ENCODE data around the gene WDR43.

WDR43 gene

DNA sequence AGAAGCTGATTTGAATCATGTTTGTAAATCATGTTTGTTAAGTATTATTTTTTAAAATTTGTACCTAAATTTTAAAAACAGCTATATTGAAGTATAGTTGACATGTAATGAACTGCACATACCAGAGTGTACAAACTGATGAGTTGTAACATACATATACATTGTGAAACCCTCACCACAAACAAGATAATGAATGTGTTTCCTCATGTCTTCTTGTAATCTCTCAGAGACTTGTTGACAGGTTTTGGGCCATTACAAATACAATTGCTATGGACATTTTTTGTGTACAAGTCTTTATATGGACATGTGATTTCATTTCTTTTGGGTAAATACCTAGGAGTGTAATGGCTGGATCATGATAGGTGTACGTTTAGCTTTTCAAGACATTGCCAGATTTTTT lies 21.5 kb downstream of the WDR43 start:
- peak; percentile 58 for DNase-seq

DNA sequence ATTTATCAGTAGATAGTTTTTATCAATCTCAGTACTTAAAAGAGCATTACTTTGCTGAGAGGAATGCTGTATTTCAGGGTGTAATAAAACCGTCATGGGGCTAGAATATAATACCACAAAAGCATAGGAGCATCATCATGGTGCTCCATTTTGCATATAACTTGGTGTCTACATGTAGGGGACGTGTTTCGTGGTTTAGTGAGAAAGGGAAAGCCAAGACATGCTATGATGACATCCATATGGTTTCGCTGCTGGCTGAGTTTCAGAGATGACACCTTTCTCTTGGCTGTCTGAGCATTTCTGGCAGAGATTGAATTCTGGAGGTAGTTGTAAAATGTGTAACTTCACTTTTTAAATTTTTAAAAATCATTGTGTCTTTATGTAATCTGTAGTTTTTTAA lies 32.4 kb downstream of the WDR43 start:
- peak; percentile 34 for DNase-seq

DNA sequence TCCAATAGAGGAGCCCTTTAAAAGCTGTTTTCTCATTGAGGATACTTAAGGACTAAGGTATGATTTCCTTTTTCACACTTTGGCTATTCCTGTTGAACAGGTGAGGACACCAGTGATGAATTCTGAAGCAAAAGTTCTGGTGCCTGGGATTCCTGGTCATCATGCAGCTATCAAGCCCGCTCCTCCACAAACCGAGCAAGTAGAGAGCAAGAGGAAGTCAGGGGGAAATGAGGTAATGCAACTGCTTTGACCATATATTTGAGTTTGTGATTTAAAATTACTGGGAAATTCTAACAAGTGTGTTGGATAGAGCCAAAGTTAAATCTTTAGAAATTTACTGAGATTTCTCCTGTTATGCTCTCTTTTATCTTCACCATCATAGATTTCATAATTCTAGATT lies 33.0 kb downstream of the WDR43 start:
- DNase-seq, result no peak

DNA sequence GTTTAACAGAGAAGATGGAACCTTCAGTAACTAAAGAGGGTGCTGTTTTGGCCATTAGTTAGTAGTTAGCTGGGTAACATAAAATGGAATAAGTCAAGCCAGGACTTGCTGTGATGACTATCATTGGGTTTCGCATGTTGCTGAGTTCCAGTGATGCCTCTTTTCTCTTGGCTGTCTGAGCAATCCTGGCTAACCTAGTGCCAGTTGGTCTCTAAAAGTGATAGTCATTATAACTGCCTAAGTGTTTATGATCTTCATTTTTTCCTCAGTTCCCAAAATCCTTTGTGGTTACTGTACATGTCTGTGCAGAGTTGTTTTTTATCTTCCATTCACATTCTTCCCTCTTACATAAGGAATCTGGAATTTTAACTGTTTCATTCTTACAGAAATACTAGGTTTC lies 33.4 kb downstream of the WDR43 start:
- DNase-seq, result peak; percentile 67

DNA sequence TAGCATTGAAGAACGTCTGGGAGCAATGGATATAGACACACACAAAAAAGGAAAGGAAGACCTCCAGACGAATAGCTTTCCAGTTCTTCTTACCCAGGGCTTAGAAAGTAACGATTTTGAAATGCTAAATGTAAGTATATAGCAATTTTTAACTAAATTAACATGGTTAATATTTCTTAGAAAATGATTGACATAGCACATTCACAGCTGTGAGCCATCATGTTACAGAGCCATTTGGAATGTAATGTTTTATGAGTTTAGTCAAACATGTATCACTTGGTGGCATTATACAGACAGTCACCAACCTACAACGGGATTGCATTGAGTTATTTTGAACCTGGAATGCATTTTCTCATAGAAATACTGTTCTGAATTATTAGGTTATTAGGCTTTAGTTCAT lies 35.1 kb downstream of the WDR43 start:
- no peak for DNase-seq

DNA sequence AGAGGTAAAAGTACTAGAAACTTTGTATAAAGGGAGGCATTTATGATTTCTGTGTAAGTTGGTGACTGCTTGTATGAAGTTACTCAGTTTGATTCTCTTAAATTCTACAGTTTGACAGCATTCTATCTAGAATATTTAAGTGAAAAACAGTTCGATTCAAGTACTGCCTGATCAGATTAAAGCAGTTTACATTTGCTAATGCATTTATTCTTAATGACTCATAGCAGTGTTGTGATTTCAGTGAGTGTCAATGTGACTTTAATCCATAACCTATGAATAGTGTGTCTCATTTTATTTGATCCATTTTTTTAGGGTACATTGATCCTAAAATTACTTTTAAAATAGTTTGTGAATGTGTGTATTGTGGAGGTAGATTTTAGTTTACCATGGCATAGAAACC lies 35.7 kb downstream of the WDR43 start:
- DNase-seq, result no peak

DNA sequence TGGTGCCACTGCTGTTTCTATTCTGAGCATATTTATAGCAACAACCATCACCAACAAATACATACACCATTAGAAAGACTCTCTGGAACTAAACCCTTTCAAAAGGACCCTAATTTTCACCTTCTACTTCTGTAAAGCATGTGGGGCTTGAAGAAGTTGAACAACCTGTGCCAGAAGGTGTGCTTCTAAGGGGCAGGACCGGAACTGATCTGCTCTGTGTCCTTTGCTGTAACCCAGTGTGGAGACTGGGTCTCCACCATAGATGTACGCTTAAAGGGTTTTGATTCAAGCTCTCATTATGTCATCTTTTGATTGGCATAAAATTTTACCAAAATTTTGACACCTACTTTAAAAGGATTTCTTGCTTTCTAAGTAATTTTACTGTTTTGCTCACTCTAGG lies 40.3 kb downstream of the WDR43 start:
- no peak for DNase-seq

DNA sequence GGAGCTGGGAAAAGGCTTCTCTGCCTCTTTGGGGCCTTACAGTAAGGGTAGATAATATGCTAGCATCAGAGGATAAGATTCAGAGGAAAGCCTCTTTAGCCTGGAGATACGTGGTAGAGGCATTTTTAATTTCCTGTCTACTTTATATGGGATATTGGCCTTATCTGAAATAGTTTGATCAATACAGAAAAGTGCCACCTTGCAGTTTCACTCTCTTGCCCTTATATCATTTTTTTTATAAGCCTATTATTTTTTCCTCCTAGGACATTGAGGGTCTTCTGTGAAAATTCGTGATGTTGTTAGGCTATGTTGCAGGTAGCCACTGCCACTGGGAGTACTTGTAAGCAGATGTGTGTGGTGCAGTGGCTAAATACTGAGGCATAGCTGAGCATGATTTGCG lies 46.5 kb downstream of the WDR43 start:
- no peak for DNase-seq

DNA sequence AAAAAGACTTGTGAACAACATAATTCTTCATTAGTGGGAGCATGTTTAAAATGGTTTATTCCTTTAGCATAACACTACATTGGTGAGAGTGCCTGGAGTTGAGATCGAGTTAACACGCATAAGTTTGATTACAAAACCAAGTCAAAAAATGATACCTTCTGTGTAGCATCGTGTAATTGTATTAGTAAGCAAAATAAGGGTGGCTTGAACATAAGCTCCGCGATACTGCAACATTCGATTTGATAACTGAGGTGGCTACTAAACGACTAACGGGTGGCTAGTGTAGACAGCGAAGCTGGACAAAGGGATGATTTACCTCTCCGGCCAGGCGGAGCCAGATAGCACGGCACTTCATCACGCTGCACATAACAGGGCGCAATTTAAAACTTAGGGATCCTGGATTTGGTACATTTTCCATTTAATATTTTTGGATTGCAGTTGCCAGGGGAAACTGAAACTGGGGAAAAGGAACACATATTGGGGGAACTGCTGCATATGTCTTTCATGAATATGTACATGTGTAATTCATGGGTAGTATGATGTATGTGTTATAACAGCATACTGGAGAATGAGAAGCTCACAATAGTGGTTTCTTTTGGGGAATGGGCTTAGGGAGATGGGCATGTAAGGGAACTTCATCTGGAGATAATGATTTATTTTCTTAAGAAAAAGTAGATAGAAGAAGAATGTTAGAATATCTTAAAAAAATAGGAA lies 50.2 kb downstream of the WDR43 start:
- no peak for DNase-seq

DNA sequence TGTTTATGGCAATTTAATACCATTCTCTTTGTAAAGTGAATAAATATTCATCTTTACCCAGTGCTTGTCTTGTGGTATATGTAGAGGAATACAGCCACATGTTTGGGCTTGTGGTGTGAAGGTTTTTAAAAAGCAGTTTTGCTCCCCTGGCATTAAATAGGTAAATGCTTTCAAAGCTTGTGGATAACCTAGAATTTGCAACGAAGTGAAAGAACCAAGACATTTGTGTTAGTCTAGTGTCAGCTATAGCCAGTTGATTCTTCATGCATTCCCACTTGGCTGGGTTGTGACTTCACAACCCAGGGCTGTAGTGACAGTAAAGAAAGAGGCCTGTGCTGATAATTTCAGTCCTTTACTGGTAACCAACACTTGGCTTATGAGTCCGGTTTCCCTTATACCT lies 53.7 kb downstream of the WDR43 start:
- no peak for DNase-seq

DNA sequence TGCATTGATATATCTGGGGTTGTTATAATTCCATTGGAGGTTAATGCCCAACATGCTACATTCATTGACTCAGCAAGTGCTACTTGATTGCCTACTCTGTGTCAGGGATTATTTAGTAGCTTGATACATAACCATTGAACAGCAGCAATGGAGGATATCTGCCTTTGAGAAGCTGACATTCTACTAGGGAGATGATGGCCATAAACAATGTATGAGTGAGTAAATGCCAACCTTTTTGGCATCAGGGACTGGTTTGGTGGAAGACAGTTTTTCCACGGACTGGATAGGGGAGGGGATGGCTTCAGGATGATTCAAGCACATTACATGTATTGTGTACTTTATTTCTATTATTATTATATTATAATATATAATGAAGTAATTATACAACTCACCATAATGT lies 54.7 kb downstream of the WDR43 start:
- DNase-seq, result no peak

DNA sequence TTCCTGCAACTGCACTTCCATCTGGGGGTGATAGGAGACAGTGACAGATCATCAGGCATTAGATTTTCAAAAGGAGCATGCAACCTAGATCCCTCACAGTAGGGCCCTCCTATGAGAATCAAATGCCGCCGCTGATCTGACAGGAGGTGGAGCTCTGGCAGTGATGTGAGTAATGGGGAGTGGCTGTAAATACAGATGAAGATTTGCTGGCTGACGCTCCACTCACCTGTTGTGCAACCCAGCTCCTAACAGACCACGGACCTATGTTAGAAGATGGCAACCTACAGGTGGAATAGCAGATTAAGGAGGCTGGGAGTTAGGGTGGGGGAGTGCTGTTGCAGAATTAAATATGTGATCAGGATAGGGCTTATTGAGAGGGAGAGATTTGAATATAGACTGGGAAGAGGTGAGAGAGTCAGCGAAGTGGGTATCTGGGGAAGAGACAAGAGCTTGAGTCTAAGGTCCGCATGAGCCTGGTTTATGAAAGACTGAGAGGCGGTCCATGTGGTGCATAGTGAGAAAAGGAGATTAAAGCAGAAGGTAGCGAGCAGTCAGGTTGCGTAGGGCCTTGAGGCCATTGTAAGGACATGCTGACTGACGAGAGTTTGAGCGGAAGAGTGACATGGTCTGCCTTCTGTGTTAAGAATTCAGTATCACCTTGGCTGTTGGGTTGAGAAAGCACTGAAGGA lies 55.3 kb downstream of the WDR43 start:
- no peak for DNase-seq

DNA sequence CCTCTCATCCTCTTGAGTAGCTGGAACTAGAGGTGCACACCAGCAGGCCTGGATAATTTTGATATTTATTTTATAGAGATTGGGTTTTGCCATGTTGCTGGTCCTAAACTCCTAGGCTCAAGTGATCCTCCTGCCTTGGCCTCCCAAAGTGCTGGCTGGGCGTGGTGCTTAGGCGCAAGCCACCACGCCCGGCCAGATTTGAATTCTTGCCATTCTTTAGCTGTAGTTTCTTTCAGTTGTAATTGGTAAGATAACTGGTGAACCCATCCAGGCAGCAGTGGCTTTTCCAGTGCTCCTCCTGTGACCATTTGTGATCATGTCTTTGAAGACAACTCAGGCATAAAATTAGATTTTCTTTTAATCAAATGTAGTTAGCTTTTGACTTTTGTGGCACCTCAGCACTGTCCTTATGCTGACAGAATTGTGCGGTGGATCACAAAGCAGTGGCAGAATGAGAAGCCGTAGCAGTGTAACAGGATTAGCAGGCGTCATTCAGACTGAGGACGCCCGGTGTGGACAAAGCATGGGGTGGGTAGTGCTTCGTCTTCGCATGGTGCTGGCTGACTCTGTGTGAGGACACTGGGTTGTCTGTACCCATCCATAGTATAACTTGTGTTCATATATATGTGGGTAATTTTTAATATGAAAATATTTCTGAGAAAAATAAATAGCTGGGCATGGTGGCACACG lies 56.6 kb downstream of the WDR43 start:
- DNase-seq, result no peak

DNA sequence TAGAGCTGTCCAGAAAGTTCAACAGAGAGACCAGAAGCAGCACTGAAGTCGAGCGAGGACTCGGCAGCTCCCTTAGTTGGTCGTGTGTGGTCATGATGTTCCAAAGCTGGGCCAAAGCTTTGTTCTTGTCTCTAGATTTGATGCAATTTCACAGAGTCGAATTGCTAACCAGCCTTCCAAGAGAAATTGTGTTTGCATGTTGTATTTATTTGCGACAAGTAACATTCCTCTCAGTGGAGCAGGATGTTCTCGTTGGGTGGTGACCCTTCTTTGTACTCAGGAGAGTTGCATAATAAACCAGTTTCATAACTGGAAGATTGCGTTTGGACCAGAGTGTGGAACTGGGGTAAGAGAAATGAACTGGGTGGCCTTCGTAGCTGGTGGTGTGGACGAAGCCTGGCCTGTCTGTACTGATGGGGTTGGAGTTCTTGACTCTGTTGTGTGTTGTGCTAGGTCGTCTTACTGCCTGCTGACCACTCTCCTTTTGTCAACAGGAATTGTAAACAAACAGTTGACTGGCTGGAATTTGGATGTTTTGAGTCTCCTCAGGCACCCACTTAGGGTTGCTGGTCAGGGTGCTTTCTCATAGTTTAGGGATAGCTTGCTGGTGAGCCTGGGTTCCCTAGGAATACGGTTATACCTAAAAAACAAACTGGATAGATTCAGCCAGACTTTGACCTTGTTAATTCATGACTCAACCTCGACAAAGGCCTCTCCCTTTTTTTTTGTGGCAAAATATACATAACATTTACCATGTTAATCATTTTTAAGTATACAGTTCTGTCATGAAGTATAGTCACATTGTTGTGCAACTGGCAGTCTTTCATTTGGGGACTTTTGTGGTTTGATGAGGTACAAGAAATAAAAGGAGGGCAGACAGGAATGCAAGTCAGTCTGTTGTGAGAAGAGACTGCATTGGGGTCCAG lies 57.7 kb downstream of the WDR43 start:
- DNase-seq, result peak; percentile 18

DNA sequence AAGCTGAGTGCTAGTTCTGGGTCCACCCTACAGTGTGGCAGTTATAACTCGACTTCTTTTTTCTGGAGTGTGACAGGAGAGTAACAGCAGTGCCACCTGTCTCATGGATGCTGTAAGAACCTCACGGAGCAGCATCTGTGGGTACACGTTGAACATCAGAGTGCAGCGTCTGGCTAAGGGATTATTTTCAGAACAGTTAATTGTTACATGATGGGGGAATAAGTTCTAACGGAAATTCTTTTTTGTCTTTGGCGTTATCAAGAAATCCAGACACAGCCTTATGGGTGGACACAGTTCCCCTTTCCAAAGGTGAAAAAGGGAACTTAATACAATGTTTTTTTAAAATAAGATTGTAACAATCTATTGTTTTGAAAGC lies 58.4 kb downstream of the WDR43 start:
- no peak for DNase-seq

DNA sequence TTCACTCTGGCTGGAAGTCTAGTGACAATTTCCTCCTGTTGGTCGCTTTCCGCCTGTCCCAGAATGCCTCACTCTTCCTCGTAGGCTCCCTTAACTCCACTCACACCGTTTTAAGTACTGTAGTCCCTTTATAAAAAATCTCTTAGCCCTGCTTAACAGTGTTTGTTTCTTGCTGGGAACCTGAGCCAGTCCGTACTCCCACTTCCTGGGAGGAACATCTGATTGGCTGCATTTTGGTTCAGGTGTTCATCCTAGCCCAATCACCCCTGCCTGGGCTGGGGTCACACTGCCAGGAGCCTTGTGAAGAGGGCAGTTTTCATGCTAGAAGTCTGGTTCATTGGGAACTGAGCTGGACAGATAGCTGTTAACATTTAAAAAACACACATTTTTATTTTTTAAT lies 61.0 kb downstream of the WDR43 start:
- no peak for DNase-seq

DNA sequence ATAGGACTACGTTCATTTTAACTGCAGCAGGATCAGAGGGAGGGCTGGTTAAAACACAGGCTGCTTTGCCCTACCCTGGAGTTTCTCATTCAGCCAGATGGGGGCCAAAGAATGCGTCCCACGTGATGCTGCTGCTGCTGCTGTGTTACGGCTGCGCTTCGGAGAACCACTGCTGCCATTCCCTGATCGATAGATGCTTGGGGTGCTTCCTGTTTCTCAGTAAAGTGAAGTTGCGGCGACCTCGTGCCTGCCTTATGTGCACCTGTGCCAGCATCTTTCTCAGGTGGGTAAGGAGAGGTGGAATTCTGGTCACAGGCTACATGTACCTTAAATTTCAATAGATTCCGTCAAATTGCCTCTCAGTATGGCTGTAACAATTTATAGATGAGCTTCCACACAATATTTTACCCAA lies 62.0 kb downstream of the WDR43 start:
- peak; percentile 32 for DNase-seq

DNA sequence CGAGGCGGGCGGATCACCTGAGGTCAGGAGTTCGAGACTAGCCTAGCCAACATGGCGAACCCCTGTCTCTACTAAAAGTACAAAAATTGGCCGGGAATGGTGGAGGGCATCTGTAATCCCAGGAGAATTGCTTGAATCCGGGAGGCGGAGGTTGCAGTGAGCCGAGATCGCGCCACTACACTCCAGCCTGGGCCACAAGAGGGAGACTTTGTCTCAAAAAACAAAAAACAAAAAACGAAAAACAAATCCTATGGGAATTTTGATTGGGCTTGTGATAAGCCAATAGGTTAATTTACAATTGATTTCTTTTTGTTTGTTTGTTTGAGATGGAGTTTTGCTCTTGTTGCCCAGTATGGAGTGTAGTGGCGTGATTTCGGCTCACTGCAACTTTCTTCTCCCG lies 62.4 kb downstream of the WDR43 start:
- DNase-seq, result peak; percentile 22

DNA sequence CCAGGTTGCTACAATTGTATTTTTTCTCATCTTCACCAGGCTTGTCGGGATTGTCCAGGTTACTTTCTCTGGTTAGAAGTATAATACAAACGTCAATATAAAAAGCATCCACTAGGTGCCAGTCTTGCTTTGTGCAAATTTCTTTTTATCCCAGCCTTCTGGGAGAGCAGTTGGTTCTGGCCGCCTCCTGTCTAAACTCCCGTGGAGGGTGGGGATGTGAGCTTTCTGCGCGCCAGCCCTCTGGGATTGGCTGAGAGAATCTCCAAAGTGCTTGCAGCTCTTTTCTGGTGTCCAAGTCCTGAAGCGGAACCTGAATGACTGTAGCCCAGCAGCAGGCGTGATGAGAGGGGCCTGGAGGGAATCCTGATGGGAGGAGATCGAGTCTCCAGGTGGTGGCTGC lies 64.2 kb downstream of the WDR43 start:
- DNase-seq, result peak; percentile 73

DNA sequence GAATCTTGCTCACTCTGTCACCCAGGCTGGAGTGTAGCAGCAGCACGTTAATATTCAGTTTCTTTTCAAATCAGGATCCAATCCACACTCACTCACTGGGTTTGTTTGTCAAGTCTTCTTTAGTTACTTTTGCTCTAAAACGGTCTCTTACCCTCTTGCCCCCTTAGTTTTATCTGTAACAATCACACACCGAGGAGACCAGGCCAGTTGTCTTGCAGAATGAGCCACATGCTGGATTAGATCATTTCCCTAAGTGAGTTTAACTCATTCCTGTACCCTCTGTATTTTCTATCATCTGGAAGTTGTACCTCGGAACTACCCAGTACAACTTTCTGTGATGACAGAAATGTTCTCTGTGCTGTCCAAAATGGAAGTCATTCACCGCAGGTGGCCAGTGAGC lies 65.9 kb downstream of the WDR43 start:
- no peak for DNase-seq

DNA sequence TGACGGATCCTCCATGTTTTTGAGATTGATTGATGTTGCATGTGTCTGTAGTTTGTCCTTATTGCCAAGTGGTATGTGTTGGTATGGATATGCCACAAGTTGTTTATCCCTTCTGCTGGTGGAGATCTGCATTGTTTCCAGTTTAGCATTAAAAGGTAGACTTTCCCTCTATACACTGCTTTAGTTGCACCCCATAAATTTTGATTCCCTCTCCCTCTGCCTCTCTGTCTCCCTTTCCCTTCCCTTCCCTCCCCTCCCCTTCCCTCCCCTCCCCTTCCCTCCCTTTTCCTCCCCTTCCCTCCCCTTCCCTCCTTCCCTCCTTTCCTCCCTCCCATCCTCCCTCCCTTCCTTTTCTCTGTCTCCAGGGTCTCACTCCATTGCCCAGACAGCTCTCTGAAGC lies 68.0 kb downstream of the WDR43 start:
- DNase-seq, result no peak

DNA sequence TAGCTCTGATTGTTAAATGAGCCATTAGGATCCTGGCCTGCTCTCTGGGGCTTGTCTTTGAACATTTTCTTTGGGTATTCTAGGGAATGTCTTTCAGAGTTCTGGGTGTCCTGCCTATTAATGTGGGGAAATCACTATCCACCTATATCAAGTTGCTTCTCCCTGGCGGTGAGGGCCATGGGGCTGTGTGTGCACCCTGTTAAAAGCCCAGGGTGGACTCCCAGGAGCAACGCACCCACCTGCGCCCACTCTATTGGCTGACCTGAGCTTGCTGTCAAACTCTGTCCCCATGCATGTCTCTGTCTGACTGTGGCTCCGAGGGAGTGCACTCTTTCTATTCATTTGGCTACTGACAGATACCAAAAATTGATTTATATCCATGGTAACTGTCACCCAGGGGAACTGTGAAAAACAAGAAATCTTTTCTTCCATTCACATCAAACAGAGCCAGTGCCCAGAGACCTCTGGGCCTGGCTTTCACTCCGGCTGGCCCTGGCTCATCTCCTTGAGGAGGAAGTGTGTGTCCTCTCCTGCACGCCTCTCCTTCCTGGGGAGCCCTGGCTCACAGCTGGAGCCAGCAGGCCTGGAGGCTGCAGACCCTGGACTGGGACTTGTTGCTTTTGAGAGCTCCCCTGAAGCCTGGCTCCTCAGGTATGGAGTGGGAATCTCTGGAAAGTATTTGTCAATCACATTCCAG lies 76.1 kb downstream of the WDR43 start:
- DNase-seq, result no peak

Data from fibroblast of skin of right quadriceps (primary cell).